SJSA1 (cell line): ENCODE results near the gene RAPGEF5. TPM values are rescaled to one million over a fixed set of nuclear protein-coding genes. Genes with fewer than 3 reads are reported as not detected.
"Not testable (repeated sequence)": the region's sequence is repeated elsewhere in the genome, so short reads cannot be mapped to it uniquely, and the experiment has no call there.

Experiments used
- DNase-seq, 2 experiments: peaks; one replicate each; pipeline ENCODE4 v3.0.0-alpha.2; 2015 to 2020; ENCODE audit warnings: low spot score in 2 of 2, low read depth in 1 of 2
- H3K27ac ChIP-seq: fragments of 250-450 bp; sonication (Bioruptor Pico); 2 replicates; pipeline ENCODE4 v1.5.1; 2020; ENCODE audit warnings: mild to moderate bottlenecking, moderate library complexity
- H3K27me3 ChIP-seq: fragments of 250-450 bp; sonication (Bioruptor Pico); replicated peaks from 2 replicates; pipeline ENCODE4 v1.5.1; 2020; ENCODE audit warnings: mild to moderate bottlenecking, moderate library complexity
- H3K36me3 ChIP-seq: fragments of 250-450 bp; sonication (Bioruptor Pico); 2 replicates; pipeline ENCODE4 v1.5.1; 2020; ENCODE audit warnings: mild to moderate bottlenecking
- H3K4me1 ChIP-seq: fragments of 250-450 bp; sonication (Bioruptor Pico); replicated peaks from 2 replicates; pipeline ENCODE4 v1.6.1; 2021; ENCODE audit warnings: mild to moderate bottlenecking
- H3K4me3 ChIP-seq: fragments of 250-450 bp; sonication (Bioruptor Pico); 2 replicates; pipeline ENCODE4 v1.5.1; 2020; ENCODE audit warnings: mild to moderate bottlenecking
- H3K9me3 ChIP-seq: fragments of 250-450 bp; sonication (Bioruptor Pico); replicated peaks from 2 replicates; pipeline ENCODE4 v1.5.1; 2020; ENCODE audit warnings: mild to moderate bottlenecking
- total RNA-seq: library from RNA; depleted of rRNA; stranded (reverse); fragments of >200 nt; shearing (Covaris generic); gene quantifications from 2 replicates; pipeline ENCODE4 v1.2.3, GENCODE V29; 2014; rRNA removed

RAPGEF5 gene
- total RNA-seq, 1 experiment from 2014 or later, result 0.03 TPM

DNA sequence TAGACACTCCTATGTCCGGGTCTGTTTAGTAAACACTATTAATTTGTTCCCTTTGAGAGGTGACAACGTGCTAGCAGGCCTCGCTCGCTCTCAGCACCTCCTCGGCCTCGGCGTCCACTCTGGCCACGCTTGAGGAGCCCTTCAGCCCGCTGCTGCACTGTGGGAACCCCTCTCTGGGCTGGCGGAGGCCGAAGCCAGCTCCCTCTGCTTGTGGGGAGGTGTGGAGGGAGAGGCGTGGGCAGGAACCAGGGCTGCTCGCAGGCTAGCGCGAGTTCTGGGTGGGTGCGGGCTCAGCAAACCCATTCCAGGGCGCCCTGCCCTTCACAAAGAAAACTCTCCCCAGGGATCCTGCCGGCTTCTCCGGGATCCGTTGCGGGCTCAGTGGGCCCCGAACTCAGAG lies 266.8 kb downstream of the RAPGEF5 start:
- H3K4me3 ChIP-seq, result no peak overlapping the region
- no peaks in the 10 kb centered on the region for H3K9me3 ChIP-seq
- H3K36me3 ChIP-seq, result no peaks in the 10 kb centered on the region
- no peak overlapping the region for H3K27ac ChIP-seq
- H3K4me1 ChIP-seq, result no peaks in the 10 kb centered on the region
- H3K27me3 ChIP-seq, result no peaks in the 10 kb centered on the region
- DNase-seq, result no peak

DNA sequence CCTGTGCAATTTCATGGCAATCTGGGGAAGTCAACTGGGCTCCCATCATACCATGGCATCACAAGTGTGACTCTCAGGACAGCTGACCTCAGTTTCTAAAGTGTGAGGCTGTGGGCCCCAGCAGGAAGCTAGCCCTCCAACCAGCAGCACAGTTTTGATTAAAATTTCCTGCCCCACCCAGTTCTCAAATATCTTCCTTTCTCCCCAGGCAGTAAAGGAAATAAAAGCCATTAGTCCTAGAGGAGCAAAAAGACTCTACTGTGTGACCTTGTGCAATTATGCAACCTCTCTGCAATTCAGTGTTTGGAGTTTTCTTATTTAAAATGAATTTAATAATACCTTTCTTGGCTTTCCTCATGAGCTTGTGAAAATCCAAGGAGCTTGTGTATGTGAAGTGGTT lies 268.1 kb downstream of the RAPGEF5 start:
- H3K4me3 ChIP-seq, result no peak overlapping the region
- no peaks in the 10 kb centered on the region for H3K27me3 ChIP-seq
- no peaks in the 10 kb centered on the region for H3K4me1 ChIP-seq
- no peaks in the 10 kb centered on the region for H3K36me3 ChIP-seq
- H3K9me3 ChIP-seq, result no peaks in the 10 kb centered on the region
- no peak overlapping the region for H3K27ac ChIP-seq
- no peak for DNase-seq

DNA sequence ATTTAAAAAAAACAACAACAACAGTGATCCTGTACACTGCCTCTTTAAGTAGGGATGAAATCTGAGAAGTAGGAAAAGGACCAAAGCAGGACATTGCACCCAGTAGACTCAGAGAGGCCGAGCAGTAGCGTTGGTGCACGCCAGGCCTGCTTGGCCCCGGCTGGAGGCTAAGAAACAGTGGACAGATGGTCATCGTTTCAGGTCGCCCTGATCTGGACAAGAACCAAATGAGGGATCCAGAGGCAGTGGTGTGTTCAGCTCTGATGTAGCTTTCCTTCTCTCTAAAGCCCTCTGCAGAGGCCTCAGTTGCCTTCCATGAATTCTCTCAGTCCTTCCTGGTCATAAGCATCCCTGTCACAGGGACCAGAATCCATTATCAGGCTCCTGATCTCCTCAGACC lies 269.1 kb downstream of the RAPGEF5 start:
- no peaks in the 10 kb centered on the region for H3K9me3 ChIP-seq
- no peak overlapping the region for H3K27ac ChIP-seq
- peaks cover under 1% of the 10 kb centered on the region for H3K4me1 ChIP-seq
- no peaks in the 10 kb centered on the region for H3K27me3 ChIP-seq
- no peak for DNase-seq
- no peak overlapping the region for H3K4me3 ChIP-seq
- H3K36me3 ChIP-seq, result no peaks in the 10 kb centered on the region

DNA sequence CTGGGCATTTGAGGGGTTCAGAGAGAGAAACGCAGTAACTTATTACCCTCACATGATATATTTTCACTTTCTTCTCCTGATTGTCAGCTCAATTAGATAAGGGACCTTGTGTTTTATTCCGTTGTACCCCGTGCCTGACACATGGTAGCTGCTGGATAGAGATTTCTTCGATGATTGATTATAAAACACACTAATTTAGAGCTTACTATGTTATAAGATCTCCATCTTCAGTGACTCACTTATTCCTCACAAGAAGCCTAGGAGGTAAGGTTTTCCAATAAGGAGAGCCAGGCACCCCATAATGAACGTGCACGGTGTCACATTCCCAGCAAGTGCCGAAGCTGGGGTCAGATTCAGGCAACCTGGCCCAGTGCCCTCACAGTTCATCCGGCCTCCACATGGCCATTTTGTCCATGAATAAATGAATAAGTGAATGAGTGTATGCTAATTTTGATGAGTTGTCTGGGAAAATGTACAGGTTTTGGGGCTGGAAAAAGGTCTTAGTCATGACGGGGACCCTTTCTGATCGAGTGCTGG lies 273.2 kb downstream of the RAPGEF5 start:
- H3K9me3 ChIP-seq, result no peaks in the 10 kb centered on the region
- no peaks in the 10 kb centered on the region for H3K36me3 ChIP-seq
- DNase-seq, result no peak
- no peak overlapping the region for H3K27ac ChIP-seq
- H3K27me3 ChIP-seq, result no peaks in the 10 kb centered on the region
- peak overlapping the region; percentile 45 for H3K4me3 ChIP-seq
- H3K4me1 ChIP-seq, result peaks cover 5% of the 10 kb centered on the region

DNA sequence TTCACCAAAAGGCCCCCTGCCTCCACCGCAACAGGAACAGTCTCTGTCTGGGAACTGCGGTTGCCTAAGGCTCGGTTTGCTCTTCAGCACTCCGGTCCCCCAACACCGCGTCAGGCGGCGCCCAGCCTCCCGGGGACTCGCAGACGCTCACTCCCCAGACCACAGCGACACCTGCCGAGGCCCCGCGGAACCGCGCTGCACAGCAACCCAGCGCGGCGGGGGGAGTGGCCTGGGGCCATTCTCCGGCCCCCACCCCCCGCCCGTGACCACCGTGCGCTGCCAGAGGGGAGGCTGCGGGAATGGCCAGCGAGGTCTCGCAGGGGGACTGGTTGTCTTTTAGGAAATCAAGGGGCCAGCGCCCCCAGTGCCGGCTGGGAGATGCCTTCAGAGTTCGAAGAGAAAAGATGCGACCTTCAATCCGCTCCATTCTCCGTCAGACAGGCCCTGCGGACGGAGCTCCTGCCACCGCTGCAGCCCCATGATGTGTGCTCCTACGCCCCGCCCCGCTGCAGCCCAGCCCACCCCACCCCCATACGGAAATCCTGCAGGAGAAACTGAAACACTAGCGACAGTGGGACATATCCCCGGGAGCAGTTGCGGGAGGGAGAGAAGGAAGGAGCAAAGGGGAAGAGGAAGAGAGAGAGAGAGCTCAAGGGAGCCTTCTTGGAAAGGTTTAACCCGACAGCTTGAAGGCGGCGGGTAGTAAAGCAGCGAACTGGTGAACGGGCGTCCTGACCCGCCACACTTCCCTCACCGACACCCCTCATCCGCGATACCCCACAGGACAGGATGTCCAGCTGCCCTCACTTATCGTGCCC lies 273.9 kb downstream of the RAPGEF5 start:
- Histone ChIP-seq H3K36me3 (no peaks in the 10 kb centered on the region), H3K27me3 (no peaks in the 10 kb centered on the region), H3K27ac (no peak overlapping the region), H3K9me3 (no peaks in the 10 kb centered on the region), H3K4me3 (peak overlapping the region; percentile 45), H3K4me1 (peaks cover 5% of the 10 kb centered on the region)
- DNase-seq, result peak; percentile 82 to 87

DNA sequence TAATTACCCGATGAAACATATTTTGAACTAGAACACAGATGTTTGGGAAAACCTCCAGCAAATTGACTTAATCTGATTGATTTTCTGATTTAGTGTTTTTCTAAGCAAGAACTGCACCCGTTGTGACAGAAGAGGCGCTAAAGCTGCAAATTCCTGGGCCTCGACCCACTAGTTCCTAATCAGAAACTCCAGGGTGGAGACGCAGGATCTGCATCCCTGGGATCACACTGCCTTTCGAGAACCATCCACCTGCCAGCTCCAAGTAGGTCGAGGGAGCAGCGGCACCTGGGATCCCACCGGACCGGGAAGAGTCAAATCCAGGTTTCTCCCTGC lies 274.4 kb downstream of the RAPGEF5 start:
- Histone ChIP-seq H3K36me3 (no peaks in the 10 kb centered on the region), H3K27me3 (no peaks in the 10 kb centered on the region), H3K27ac (no peak overlapping the region), H3K9me3 (no peaks in the 10 kb centered on the region), H3K4me1 (peaks cover 5% of the 10 kb centered on the region), H3K4me3 (peak overlapping the region; percentile 45)
- DNase-seq, result no peak

DNA sequence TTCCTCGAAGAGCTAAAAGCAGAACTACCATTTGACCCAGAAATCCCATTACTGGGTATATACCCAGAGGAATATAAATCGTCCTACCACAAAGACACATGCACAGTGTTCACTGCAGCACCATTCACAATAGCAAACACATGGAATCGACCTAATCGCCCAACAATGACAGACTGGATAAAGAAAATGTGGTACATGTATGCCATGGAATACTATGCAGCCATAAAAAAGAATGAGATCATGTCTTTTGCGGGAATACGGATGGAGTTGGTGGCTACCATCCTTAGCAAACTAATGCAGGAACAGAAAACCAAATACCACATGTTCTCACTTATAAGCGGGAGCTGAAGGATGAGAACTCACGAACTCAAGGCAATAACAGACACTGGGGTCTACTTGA lies 276.7 kb downstream of the RAPGEF5 start:
- DNase-seq, H3K4me3 ChIP-seq, H3K27me3 ChIP-seq, H3K9me3 ChIP-seq, H3K36me3 ChIP-seq, H3K27ac ChIP-seq, H3K4me1 ChIP-seq: not testable (repeated sequence)

DNA sequence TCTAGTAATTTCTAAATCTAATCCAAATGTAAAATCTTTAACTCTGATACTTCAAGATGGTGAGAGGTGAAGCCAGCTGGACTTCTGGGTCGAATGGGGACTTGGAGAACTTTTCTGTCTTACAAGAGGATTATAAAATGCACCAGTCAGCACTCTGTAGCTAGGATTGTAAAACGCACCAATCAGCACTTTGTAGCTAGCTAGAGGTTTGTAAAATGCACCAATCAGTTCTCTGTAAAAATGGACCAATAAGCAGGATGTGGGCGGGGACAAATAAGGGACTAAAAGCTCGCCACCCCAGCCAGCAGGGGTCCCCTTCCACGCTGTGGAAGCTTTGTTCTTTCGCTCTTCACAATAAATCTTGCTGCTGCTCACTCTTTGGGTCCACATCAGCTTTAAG lies 278.1 kb downstream of the RAPGEF5 start:
- DNase-seq, H3K4me1 ChIP-seq, H3K27me3 ChIP-seq, H3K9me3 ChIP-seq, H3K36me3 ChIP-seq, H3K27ac ChIP-seq, H3K4me3 ChIP-seq: not testable (repeated sequence)

DNA sequence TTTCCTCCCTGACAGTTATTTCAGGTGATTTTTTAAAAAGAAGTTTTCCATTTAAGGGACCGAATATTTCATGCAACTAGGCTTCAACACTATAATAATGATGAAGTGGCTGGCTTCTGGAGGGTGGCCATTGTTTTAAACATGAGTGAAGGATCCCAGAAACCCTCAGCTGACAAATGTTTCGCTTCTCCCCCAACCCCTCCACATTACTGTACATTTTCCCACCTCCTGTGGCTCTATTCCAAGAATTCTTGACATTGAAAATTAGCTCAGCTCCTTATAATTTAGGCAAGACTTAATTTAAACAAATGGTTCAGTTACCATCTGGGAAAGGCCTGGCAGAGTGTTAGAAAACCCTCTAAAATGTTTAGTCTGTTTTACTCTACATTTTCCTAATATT lies 281.4 kb downstream of the RAPGEF5 start:
- Histone ChIP-seq H3K36me3 (no peaks in the 10 kb centered on the region), H3K27ac (no peak overlapping the region)

DNA sequence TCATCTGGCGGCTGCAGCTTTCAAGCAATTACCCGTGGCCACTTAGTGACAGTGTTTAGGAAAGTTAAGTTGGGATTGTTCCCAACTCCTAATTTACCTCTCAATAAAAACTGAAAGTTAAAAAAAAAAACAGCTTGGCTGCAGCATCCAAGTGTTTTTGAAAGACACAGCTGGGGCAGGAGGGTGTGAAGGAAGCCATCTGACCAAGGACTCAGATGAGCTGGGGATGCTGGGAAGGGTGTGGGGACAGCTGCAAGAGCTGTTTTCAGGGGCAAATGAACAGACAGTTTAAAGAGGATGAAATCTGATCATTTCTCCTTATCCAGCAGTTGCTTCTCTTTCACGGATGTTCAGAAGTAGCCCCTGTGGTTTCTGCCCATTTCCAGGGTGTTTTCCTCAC lies 282.1 kb downstream of the RAPGEF5 start:
- H3K9me3 ChIP-seq, result no peaks in the 10 kb centered on the region
- no peak for DNase-seq
- H3K36me3 ChIP-seq, result no peaks in the 10 kb centered on the region
- no peaks in the 10 kb centered on the region for H3K4me1 ChIP-seq
- H3K27ac ChIP-seq, result no peak overlapping the region
- no peak overlapping the region for H3K4me3 ChIP-seq
- H3K27me3 ChIP-seq, result no peaks in the 10 kb centered on the region

More for the DNA sequence above, 281.4 kb downstream of the RAPGEF5 start:
- Histone ChIP-seq H3K27me3 (no peaks in the 10 kb centered on the region), H3K9me3 (no peaks in the 10 kb centered on the region), H3K4me3 (no peak overlapping the region), H3K4me1 (no peaks in the 10 kb centered on the region)
- DNase-seq, result no peak

Other genes with a start within 250 kb of the RAPGEF5 start
- gene STEAP1B, start 143.0 kb upstream of the RAPGEF5 start, total RNA-seq, result 1.6 and 1.7 TPM in 2 replicates